Uterus (tissue), 2 donors: Measurements from ENCODE around the gene FAM13B.

Experiments used
- POLR2A ChIP-seq, 2 donors: fragments of 450-650 bp; IDR thresholded peaks; one replicate each; pipeline ENCODE4 v1.6.1; 2016; ENCODE audit warnings: antibody characterized with exemption in 2 of 2, mild to moderate bottlenecking in 1 of 2, moderate library complexity in 1 of 2
- TF ChIP-seq, protein P1 (sequence below), 4 experiments: fragments of 200-600 bp in 2 of 4; fragments of 450-650 bp in 2 of 4; sonication (generic) in 2 of 4; IDR thresholded peaks; one replicate each; pipeline ENCODE4 v1.5.1; 2016 to 2019; ENCODE audit warnings: antibody characterized with exemption in 4 of 4, mild to moderate bottlenecking in 2 of 4, moderate library complexity in 1 of 4

DNA sequence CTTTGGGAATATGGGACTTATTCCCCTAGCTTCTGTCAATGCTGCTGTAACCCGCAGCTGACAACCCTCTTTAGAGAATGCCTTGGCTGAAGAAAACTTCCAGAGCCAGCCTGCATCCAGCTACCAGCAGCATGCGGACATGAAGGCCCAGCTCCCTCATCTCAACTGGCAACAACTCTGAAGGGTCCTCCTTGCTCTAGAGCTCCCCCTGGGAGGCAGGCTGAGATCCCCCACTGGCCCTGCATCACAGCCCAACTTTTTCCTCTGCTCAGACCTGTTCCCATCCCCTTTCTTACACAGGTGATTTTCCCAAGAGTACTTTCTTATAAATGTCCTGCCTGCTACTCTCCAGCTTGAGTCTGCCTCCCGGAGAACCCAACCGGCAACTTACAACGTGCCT is 32.2 kb upstream of the FAM13B start:
- TF ChIP-seq, protein P1, sequence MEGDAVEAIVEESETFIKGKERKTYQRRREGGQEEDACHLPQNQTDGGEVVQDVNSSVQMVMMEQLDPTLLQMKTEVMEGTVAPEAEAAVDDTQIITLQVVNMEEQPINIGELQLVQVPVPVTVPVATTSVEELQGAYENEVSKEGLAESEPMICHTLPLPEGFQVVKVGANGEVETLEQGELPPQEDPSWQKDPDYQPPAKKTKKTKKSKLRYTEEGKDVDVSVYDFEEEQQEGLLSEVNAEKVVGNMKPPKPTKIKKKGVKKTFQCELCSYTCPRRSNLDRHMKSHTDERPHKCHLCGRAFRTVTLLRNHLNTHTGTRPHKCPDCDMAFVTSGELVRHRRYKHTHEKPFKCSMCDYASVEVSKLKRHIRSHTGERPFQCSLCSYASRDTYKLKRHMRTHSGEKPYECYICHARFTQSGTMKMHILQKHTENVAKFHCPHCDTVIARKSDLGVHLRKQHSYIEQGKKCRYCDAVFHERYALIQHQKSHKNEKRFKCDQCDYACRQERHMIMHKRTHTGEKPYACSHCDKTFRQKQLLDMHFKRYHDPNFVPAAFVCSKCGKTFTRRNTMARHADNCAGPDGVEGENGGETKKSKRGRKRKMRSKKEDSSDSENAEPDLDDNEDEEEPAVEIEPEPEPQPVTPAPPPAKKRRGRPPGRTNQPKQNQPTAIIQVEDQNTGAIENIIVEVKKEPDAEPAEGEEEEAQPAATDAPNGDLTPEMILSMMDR (IDR thresholded peaks at IDR 0.05): no peak
- TF ChIP-seq POLR2A (IDR thresholded peaks at IDR 0.05): no peak
